Mucosa of descending colon (tissue), 3 donors: Measurements from ENCODE around the gene GNL3. TPM values are rescaled to one million over a fixed set of nuclear protein-coding genes. Genes with fewer than 3 reads are reported as not detected.
"Not testable (repeated sequence)": the region's sequence is repeated elsewhere in the genome, so short reads cannot be mapped to it uniquely, and the experiment has no call there.

Experiments
- ATAC-seq: fragments of 200-7000 bp; cut with Tn5 transposase; one replicate; pipeline ENCODE4 v1.9.1; 2020; ENCODE audit warnings: mild to moderate bottlenecking, moderate library complexity
- DNase-seq, 3 donors: peaks; one replicate each; pipeline ENCODE4 v3.0.0-alpha.2; 2020
- H3K36me3 ChIP-seq: fragments of 200-600 bp; one replicate; pipeline ENCODE4 v1.8.0; 2021; ENCODE audit warnings: low read depth, mild to moderate bottlenecking
- H3K4me1 ChIP-seq: fragments of 200-600 bp; one replicate; pipeline ENCODE4 v1.8.0; 2021; ENCODE audit warnings: low read depth, mild to moderate bottlenecking
- H3K4me3 ChIP-seq: fragments of 200-600 bp; one replicate; pipeline ENCODE4 v1.8.0; 2021; ENCODE audit warnings: mild to moderate bottlenecking
- H3K9me3 ChIP-seq: fragments of 200-600 bp; one replicate; pipeline ENCODE4 v1.8.0; 2021; ENCODE audit warnings: mild to moderate bottlenecking
- intact Hi-C, 2 donors: fragments of 100-400 bp; cut with DNase I in 1 of 2; cut with micrococcal nuclease in 1 of 2; formaldehyde crosslinking; loops; one replicate each; pipeline versions ENCODE4 v1.11.0 to v1.11.1; 2022; cut with DNase I, micrococcal nuclease
- total RNA-seq, 3 donors: library from RNA; stranded (reverse); fragmentation: NEBNext Ultra II Directional in 2 of 3; extraction: Animal tissue kit (Norgen Biotek cat#: 25700) in 2 of 3; gene quantifications; one replicate each; pipeline versions ENCODE4 v1.2.1 to v1.2.4, GENCODE V29; 2021 to 2023
- TF ChIP-seq, protein P1 (sequence below): fragments of 200-600 bp; IDR thresholded peaks from one replicate; pipeline ENCODE4 v1.8.0; 2022; ENCODE audit warnings: antibody characterized with exemption, mild to moderate bottlenecking
- donor health status: DM: no; HTN: no; CAD: no; lungs with moderate emphysema.
- donor health status: DM: no; HTN: no; CAD: no.
- donor health status: DM: no; HTN: yes; CAD: no.

The GNL3 gene
- total RNA-seq, 3 donors from 2014 or later, result 39.2 to 54.4 (median 47.7) TPM

DNA sequence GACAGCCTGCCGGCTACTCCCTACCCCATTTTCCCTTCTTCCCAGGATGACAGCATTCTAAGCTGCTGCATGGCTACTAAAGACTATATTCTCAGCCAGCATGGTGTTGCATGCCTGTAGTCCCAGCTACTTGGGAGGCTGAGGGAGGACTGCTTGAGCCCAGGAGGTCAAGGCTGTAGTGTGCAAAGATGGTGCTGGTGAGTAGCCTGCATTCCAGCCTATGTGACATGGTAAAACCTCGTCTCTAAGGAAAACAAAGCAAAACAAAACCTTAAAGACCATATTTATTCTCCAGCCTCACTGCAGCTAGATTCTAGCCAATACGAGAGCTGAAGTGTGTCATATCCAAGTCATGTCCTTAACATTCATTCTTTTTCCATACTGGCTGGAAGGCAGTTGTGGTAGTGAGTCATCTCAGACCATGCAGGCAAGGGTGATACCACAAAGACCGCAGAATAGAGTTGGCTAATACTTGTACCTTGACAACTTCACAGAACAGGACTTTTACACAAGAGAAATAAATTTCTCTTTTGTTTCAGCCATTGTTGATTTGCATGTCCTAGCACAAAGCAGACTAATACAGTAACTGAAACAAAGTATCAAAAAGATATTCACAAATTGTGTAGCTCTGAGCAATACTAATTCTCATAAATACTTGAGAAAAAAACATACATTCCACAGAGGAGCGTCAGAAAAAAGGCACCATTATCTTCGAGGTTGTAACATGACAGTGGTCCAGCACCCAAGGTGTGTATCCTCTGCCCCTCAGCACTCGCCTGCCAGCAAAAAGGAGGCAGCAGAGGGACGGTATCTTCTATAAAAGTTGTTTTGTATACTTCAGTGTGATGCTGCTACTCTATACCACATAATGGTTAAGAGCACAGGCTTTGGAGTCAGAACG, 15.0 kb upstream of the GNL3 start:
- Histone ChIP-seq H3K4me3 (no peak overlapping the region), H3K36me3 (no peaks in the 10 kb centered on the region), H3K9me3 (no peaks in the 10 kb centered on the region), H3K4me1 (no peaks in the 10 kb centered on the region)
- ATAC-seq (peak; percentile 82), DNase-seq (no peak)
- intact Hi-C loops, result no loop called here
- TF ChIP-seq, protein P1, sequence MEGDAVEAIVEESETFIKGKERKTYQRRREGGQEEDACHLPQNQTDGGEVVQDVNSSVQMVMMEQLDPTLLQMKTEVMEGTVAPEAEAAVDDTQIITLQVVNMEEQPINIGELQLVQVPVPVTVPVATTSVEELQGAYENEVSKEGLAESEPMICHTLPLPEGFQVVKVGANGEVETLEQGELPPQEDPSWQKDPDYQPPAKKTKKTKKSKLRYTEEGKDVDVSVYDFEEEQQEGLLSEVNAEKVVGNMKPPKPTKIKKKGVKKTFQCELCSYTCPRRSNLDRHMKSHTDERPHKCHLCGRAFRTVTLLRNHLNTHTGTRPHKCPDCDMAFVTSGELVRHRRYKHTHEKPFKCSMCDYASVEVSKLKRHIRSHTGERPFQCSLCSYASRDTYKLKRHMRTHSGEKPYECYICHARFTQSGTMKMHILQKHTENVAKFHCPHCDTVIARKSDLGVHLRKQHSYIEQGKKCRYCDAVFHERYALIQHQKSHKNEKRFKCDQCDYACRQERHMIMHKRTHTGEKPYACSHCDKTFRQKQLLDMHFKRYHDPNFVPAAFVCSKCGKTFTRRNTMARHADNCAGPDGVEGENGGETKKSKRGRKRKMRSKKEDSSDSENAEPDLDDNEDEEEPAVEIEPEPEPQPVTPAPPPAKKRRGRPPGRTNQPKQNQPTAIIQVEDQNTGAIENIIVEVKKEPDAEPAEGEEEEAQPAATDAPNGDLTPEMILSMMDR, result no peak

DNA sequence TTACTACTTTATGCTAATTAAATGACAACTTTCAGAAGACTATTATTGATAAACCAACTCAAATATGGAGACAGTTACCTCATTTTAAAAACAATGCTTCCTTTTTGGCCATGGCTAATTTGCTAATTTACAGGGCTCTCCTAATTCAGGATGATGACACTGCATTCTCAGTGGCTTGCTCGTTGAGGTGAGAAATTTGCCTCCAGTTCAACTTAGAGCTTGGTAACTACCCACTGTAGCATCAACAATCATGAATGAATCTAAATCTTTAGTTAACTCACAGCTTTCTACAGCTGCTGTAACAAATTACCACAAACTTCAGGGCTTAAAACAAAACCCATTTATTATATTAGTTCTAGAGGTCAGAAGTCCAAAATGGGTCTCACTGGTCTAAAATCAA, 14.2 kb upstream of the GNL3 start:
- ATAC-seq, result no peak
- Histone ChIP-seq H3K4me3 (no peak overlapping the region), H3K36me3 (no peaks in the 10 kb centered on the region), H3K9me3 (no peaks in the 10 kb centered on the region), H3K4me1 (no peaks in the 10 kb centered on the region)
- TF ChIP-seq, protein P1, result no peak
- DNase-seq, result no peak
- intact Hi-C loops, result no loop called here

DNA sequence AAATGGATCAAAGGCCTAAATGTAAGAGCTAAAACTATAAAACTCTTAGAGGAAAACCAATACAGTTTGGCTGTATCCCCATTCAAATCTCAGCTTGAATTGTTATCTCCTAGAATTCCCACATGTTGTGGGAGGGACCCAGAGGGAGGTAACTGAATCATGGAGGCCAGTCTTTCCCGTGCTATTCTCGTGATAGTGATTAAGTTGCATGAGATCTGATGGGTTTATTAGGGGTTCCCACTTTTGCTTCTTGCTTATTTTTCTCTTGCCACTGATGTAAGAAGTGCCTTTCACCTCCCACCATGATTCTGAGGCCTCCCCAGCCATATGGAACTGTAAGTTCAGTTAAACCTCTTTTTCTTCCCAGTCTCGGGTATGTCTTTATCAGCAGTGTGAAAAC, 9.6 kb upstream of the GNL3 start:
- H3K9me3 ChIP-seq, ATAC-seq, H3K36me3 ChIP-seq, intact Hi-C loops, H3K4me1 ChIP-seq, DNase-seq, H3K4me3 ChIP-seq: not testable (repeated sequence)

DNA sequence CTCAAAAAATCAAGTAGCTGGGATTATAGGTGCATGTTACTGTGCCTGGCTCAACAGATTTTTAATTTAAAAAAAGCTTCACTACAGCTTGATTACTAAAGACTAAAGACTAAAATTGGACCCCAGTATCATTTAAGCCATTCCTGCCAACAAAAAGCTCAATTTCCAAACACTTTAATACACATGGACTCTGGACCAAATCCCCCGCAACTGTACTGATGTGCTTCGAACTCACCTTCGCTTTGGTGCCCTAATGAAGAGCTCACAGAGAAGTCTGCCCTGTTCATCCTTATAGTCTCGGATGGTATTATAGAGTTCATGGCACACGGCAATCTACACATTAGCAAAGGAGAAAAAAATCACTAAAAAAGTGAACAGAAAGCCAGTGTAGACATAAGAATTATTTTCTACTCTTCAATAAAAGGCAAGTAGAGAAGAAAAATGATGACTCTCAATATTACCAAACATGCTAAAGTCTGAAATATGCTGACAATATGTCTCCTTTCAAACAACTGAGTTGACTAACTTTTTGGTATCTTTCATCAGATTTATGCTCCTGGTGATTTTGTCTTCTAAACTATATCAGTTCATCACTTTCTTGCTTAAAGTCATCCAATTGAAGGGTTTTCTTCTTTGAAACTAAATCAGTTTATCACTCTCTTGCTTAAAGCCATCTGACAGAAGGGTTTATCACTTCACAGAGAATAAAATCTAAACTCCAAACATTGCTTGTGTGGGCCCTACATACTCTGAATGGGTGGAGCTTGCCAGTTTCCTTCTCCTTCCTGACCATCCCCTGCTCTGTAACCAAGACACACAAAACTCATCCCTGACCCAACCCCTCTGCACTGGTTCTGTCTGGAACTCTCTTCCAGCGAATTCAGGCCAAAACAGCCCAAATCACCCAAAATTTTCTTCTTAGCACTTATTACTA, 7.3 kb upstream of the GNL3 start:
- Histone ChIP-seq H3K36me3 (peaks cover 6% of the 10 kb centered on the region), H3K9me3 (no peaks in the 10 kb centered on the region), H3K4me1 (no peaks in the 10 kb centered on the region), H3K4me3 (no peak overlapping the region)
- DNase-seq (no peak), ATAC-seq (no peak)
- TF ChIP-seq, protein P1, result no peak
- intact Hi-C loops, result no loop called here

DNA sequence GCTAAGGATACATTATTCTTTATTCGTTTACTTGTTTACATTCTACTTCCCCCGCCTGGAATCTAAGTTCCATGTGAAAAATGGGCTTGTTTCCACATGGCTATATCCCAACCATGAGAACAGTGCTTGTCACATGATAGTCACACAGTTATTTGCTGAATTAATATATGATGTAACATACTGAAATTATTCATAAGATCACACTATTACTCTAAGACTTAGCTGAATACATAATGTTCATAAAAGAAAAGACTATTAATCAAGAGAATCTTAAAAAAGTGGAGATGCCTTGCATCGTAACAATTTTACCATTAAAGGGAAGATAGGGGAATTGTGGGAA, 6.7 kb upstream of the GNL3 start:
- Histone ChIP-seq H3K4me3 (no peak overlapping the region), H3K9me3 (no peaks in the 10 kb centered on the region), H3K4me1 (peaks cover 6% of the 10 kb centered on the region), H3K36me3 (peaks cover 6% of the 10 kb centered on the region)
- no peak for ATAC-seq
- intact Hi-C loops, result no loop called here
- TF ChIP-seq, protein P1, result no peak
- DNase-seq, result no peak

DNA sequence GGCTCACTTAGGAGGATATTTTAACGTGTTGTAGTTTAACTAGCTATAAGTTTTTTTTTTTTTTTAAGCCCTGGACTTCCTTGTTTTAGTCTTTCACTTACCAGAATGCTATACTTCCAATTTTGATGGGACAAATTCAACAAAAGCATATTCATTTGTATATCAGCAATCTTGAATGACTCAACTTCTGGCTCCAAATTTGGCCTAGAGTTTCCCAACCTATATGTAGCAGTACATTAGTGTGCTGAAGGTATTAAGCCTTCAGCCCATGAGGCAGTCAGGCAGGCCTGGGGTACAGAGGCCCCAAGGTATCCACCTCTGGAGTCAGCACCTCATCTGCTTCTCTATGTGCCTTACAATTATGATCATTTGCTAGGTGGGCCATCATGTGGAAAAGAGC, 6.0 kb upstream of the GNL3 start:
- Histone ChIP-seq H3K4me3 (no peak overlapping the region), H3K9me3 (no peaks in the 10 kb centered on the region), H3K4me1 (peaks cover 12% of the 10 kb centered on the region), H3K36me3 (peaks cover 6% of the 10 kb centered on the region)
- no peak for DNase-seq
- peak; percentile 29 for ATAC-seq
- TF ChIP-seq, protein P1, result no peak
- intact Hi-C loops, result no loop called here
